KMS-11 (cell line): ENCODE data around the gene LRRTM4.

ENCODE experiments used
- H2AFZ ChIP-seq: fragments of 200-600 bp; sonication (generic); 2 replicates; pipeline ENCODE4 v1.6.1; 2016; ENCODE audit warnings: antibody characterized with exemption, mixed run types, low read depth
- H3K27ac ChIP-seq: fragments of 200-600 bp; sonication (generic); 2 replicates; pipeline ENCODE4 v1.6.1; 2016; ENCODE audit warnings: mild to moderate bottlenecking, mixed run types
- H3K27me3 ChIP-seq: fragments of 200-600 bp; sonication (generic); 2 replicates; pipeline ENCODE4 v1.6.1; 2017; ENCODE audit warnings: mild to moderate bottlenecking, low read depth, mixed run types, moderate library complexity; ENCODE audit not compliant: insufficient read depth
- H3K36me3 ChIP-seq: fragments of 200-600 bp; sonication (generic); 2 replicates; pipeline ENCODE4 v1.6.1; 2017; ENCODE audit warnings: mild to moderate bottlenecking, mixed run types; ENCODE audit not compliant: insufficient read depth
- H3K4me1 ChIP-seq: fragments of 200-600 bp; sonication (generic); 2 replicates; pipeline ENCODE4 v1.6.1; 2016; ENCODE audit warnings: mild to moderate bottlenecking, low read depth, mixed run types; ENCODE audit not compliant: poor library complexity, severe bottlenecking
- H3K4me2 ChIP-seq: fragments of 200-600 bp; sonication (generic); 2 replicates; pipeline ENCODE4 v1.7.0; 2016; ENCODE audit warnings: mild to moderate bottlenecking, mixed run types
- H3K4me3 ChIP-seq: fragments of 200-600 bp; sonication (generic); IDR thresholded peaks from 2 replicates; pipeline ENCODE4 v1.6.1; 2017; ENCODE audit warnings: low read depth, low read length, mixed read lengths; ENCODE audit not compliant: insufficient read depth
- H3K79me2 ChIP-seq: fragments of 200-600 bp; sonication (generic); 2 replicates; pipeline ENCODE4 v1.6.1; 2016; ENCODE audit warnings: low read depth, mixed run types; ENCODE audit not compliant: insufficient read depth
- H3K9ac ChIP-seq: fragments of 200-600 bp; sonication (generic); 2 replicates; pipeline ENCODE4 v1.6.1; 2016; ENCODE audit warnings: mild to moderate bottlenecking, mixed run types
- H4K20me1 ChIP-seq: fragments of 200-600 bp; sonication (generic); 2 replicates; pipeline ENCODE4 v1.6.1; 2016; ENCODE audit warnings: mild to moderate bottlenecking, mixed run types; ENCODE audit not compliant: insufficient read depth
- CTCF ChIP-seq: fragments of 200-600 bp; sonication (generic); conservative IDR thresholded peaks from 2 replicates; pipeline ENCODE4 v1.6.1; 2017; ENCODE audit warnings: low read depth, mild to moderate bottlenecking, antibody characterized with exemption, low read length, moderate library complexity, mixed read lengths

The LRRTM4 gene

DNA sequence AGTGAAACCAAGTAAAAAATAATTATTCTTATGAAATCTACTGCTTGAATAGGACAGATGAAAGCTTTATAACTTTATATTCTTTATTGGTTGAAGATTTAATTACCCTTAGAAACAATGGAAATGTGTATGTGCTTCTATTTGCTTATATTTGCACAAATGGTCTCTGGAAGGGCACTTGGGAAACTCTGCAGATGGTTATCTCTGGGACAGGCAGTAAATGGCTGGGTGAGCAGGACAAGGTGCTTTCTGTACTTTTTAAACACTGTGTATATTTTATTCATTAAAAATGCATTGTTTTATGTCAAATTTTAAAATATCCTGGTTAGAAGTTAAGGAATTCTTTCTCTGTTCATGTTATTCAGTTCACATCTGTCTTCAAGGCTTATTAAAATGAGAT is 131.1 kb downstream of the LRRTM4 start:
- H3K4me1 ChIP-seq, result no peaks in the 10 kb centered on the region
- no peak overlapping the region for H3K27ac ChIP-seq
- TF ChIP-seq CTCF, result no peak

DNA sequence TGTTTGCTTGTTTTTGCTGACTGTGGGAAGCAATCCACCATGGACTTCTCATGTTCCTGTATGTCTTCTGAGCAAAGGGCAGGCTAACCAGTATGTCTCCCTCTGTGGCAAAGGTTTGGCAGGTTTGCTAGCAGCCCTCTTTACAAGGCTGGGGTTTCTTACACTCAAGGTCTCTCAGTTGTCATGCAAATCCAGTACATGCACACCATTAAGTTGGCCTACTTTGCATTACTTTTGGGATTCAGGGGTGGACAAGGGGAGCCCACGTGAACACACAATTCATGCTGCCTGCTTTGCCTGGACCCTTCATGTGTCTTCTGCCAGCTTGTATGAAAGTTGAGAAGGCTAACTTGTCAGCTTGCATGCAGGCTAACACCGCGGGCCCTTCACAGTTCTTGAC is 134.9 kb downstream of the LRRTM4 start:
- Histone ChIP-seq H3K4me2 (no peak overlapping the region), H3K4me3 (no peak overlapping the region), H2AFZ (no peak overlapping the region), H3K27ac (no peak overlapping the region), H3K9ac (no peak overlapping the region), H4K20me1 (no peaks in the 10 kb centered on the region), H3K36me3 (no peaks in the 10 kb centered on the region), H3K4me1 (no peaks in the 10 kb centered on the region), H3K27me3 (no peaks in the 10 kb centered on the region), H3K79me2 (no peaks in the 10 kb centered on the region)
- no peak for TF ChIP-seq CTCF

More for the DNA sequence above, 131.1 kb downstream of the LRRTM4 start:
- Histone ChIP-seq H3K27me3 (no peaks in the 10 kb centered on the region), H3K79me2 (no peaks in the 10 kb centered on the region), H4K20me1 (no peaks in the 10 kb centered on the region), H3K4me3 (no peak overlapping the region), H3K4me2 (no peak overlapping the region), H3K9ac (no peak overlapping the region), H2AFZ (no peak overlapping the region), H3K36me3 (no peaks in the 10 kb centered on the region)

DNA sequence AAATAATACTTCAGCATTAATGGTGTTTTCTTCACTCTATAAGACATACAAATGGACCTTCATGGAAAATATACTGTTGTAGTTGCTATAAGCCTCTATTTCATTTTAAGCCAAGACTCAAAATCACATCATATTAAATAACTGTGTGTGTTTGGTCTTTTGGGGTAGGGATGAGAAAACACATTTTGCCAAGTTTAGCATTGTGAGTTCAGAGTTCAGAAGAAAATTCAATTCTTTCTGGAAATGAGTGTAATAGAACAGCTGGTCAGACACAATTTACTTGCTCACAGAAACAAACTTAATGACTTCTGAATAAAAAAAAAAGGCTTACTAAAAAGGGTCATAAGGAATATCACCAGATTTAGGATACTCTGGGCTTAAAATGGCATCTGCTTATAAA is 149.5 kb downstream of the LRRTM4 start:
- Histone ChIP-seq H4K20me1 (no peaks in the 10 kb centered on the region), H3K4me2 (no peak overlapping the region), H3K27me3 (no peaks in the 10 kb centered on the region), H3K79me2 (no peaks in the 10 kb centered on the region), H2AFZ (no peak overlapping the region), H3K4me3 (no peak overlapping the region), H3K4me1 (no peaks in the 10 kb centered on the region), H3K27ac (no peak overlapping the region), H3K9ac (no peak overlapping the region), H3K36me3 (0 out of 2 replicates have a peak, but pooled peaks cover under 1% of the 10 kb centered on the region)
- TF ChIP-seq CTCF, result no peak

DNA sequence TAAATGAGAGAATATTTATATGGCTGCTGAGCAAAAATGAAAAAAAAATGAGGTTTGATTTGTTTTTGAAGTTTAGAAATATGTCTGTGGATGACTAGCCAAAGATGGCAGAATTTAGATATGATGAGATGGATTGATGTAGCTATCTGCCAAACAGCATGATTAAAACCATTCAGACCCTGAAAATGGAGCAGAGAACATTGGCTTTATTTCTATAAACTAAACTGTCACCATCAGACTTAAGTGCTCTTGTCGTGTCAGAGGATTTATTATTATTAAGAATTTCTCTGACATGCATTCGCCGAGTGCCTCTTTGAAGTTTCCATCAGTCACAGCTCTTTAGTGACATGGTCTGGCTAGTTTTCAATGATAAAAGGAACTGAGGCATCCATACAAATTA is 151.7 kb downstream of the LRRTM4 start:
- no peaks in the 10 kb centered on the region for H4K20me1 ChIP-seq
- no peaks in the 10 kb centered on the region for H3K4me1 ChIP-seq
- TF ChIP-seq CTCF, result no peak
- H2AFZ ChIP-seq, result no peak overlapping the region
- H3K27ac ChIP-seq, result no peak overlapping the region
- no peak overlapping the region for H3K4me3 ChIP-seq
- no peaks in the 10 kb centered on the region for H3K79me2 ChIP-seq
- no peak overlapping the region for H3K9ac ChIP-seq
- H3K27me3 ChIP-seq, result no peaks in the 10 kb centered on the region
- no peak overlapping the region for H3K4me2 ChIP-seq
- H3K36me3 ChIP-seq, result no peaks in the 10 kb centered on the region
